ENCODE measurements around the gene ANKIB1. TPM values are rescaled to one million over a fixed set of nuclear protein-coding genes. Genes with fewer than 3 reads are reported as not detected.

Gene ANKIB1
- 10 to 100 TPM; 23.3 to 31.9 (median 26.7) TPM for total RNA-seq
- polyA plus RNA-seq: 10 to 100 TPM in 1 of 3 donors, 1 to 10 TPM in 2; 4.9 to 14.6 (median 7.3) TPM
- long read RNA-seq, donor 1, partial matches to known transcripts: 1 of 2 reads
- long read RNA-seq, donor 1, other reads (novel, unspliced or antisense): 1 of 2 reads
- long read RNA-seq, donor 2, full-length matches to known transcripts: 1 of 6 reads
- long read RNA-seq, donor 2, partial matches to known transcripts: 2 of 6 reads
- long read RNA-seq, donor 2, other reads (novel, unspliced or antisense): 3 of 6 reads

- Histone ChIP-seq H3K4me1 (peaks cover 32% of the 10 kb centered on the region), H3K4me3 (peak within 1 kb of the TSS; percentile 87), H3K27ac (peak within 1 kb of the TSS; percentile 90), H3K9me3 (no peaks in the 10 kb centered on the region), H3K36me3 (ENCODE audit: insufficient read depth in 1 of 2, low read depth in 1 of 2) (peaks cover 0 to 14% of the 10 kb centered on the region in 2 donors), H3K27me3 (ENCODE audit: insufficient read depth in 3 of 3, low read length in 2 of 3) (no peaks in the 10 kb centered on the region)
- peak; percentile 87 to 92 for DNase-seq
- no peak for TF ChIP-seq CTCF (IDR thresholded peaks at IDR 0.05)
- peak; percentile 94 to 97 (median 96) for ATAC-seq
- 0 to 1% (median 1%) methylated on average over 54 to 71 of the region's 71 CpGs for WGBS, 3 donors
- intact Hi-C loops (cut with DNase I): loop anchor here (5.0 kb wide), 1 partner anchor 202 kb away; the partner anchor contains the start of gene GATAD1 (in 2 of the 2)
Observed at GRCh38 chr7:92245487-92246359, at the start of gene ANKIB1, which contains the start of gene KRIT1. TSS of gene ANKIB1 (plus strand) at chr7:92245974. CDS start at chr7:92294979, 49,005 bp downstream. TSS of gene KRIT1 (minus strand) at chr7:92245914. CDS start at chr7:92242135, 3,779 bp downstream.

- H3K4me1 ChIP-seq: no peaks in the 10 kb centered on the region
- DNase-seq (no peak), ATAC-seq (no peak)
- WGBS, 3 donors: 93 to 100% (median 97%) methylated on average over 1 of the region's 1 CpG
- no peak overlapping the region for H3K27ac ChIP-seq
- H3K4me3 ChIP-seq: no peak overlapping the region
- H3K27me3 ChIP-seq (ENCODE audit: insufficient read depth in 3 of 3, low read length in 2 of 3): no peaks in the 10 kb centered on the region
- no peaks in the 10 kb centered on the region for H3K9me3 ChIP-seq
- TF ChIP-seq CTCF (IDR thresholded peaks at IDR 0.05): no peak
- peaks cover 4 to 96% of the 10 kb centered on the region in 2 donors for H3K36me3 ChIP-seq (ENCODE audit: insufficient read depth in 1 of 2, low read depth in 1 of 2)
- intact Hi-C loops (cut with DNase I): no loop called here
Observed at GRCh38 chr7:92200791-92201190, 45.0 kb upstream of the ANKIB1 start.

- Histone ChIP-seq H3K36me3 (ENCODE audit: insufficient read depth in 1 of 2, low read depth in 1 of 2) (peaks cover 0 to 92% of the 10 kb centered on the region in 2 donors), H3K27me3 (ENCODE audit: insufficient read depth in 3 of 3, low read length in 2 of 3) (no peaks in the 10 kb centered on the region), H3K4me3 (no peak overlapping the region), H3K9me3 (peaks cover 7% of the 10 kb centered on the region), H3K4me1 (no peaks in the 10 kb centered on the region), H3K27ac (no peak overlapping the region)
- no peak for TF ChIP-seq CTCF (IDR thresholded peaks at IDR 0.05)
- DNase-seq (no peak), ATAC-seq (no peak)
- intact Hi-C loops (cut with DNase I): no loop called here
- WGBS, 3 donors: 93 to 98% (median 98%) methylated on average over 3 of the region's 3 CpGs
Observed at GRCh38 chr7:92205987-92206386, 39.8 kb upstream of the ANKIB1 start.

GRCh38 chr7:92206672-92207071 is 39.1 kb upstream of the ANKIB1 start:
- H3K4me1 ChIP-seq: no peaks in the 10 kb centered on the region
- WGBS, 3 donors: 94 to 95% (median 94%) methylated on average over 1 of the region's 1 CpG
- no peak overlapping the region for H3K27ac ChIP-seq
- no peak for ATAC-seq
- H3K27me3 ChIP-seq (ENCODE audit: insufficient read depth in 3 of 3, low read length in 2 of 3): no peaks in the 10 kb centered on the region
- TF ChIP-seq CTCF (IDR thresholded peaks at IDR 0.05): no peak
- peaks cover under 1 to 92% of the 10 kb centered on the region in 2 donors for H3K36me3 ChIP-seq (ENCODE audit: insufficient read depth in 1 of 2, low read depth in 1 of 2)
- DNase-seq: no peak
- intact Hi-C loops (cut with DNase I): no loop called here
- peaks cover 7% of the 10 kb centered on the region for H3K9me3 ChIP-seq
- H3K4me3 ChIP-seq: no peak overlapping the region
